GM12873 (cell line): ENCODE data around the gene GREM2.

Experiments used
- TF ChIP-seq, protein P1 (sequence below): IDR thresholded peaks from 2 replicates; pipeline ENCODE4 v1.5.1; 2012; ENCODE audit warnings: low read depth, mild to moderate bottlenecking, moderate library complexity, low read length, control low read depth; ENCODE audit not compliant: insufficient read depth; ENCODE audit errors: missing control alignments

Gene GREM2

DNA sequence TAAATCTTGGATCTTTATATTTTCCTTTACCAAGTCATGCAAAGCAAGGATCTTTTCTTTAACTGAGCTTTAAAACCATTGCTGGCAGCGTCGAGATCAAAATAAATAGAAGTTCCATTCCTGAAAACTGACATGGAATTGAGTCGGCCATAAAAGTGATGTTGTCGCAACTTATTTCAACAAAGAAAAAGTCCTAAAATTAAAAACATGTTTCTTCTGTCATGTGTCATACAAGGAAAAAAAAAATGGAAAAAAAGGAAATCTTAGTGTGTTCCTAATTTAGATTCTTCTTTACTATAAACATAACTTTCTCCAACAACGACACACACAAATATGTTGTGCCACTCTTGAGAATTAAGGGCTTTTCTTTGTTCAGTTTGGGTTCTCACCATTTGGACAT lies 34.9 kb downstream of the GREM2 start:
- TF ChIP-seq, protein P1, sequence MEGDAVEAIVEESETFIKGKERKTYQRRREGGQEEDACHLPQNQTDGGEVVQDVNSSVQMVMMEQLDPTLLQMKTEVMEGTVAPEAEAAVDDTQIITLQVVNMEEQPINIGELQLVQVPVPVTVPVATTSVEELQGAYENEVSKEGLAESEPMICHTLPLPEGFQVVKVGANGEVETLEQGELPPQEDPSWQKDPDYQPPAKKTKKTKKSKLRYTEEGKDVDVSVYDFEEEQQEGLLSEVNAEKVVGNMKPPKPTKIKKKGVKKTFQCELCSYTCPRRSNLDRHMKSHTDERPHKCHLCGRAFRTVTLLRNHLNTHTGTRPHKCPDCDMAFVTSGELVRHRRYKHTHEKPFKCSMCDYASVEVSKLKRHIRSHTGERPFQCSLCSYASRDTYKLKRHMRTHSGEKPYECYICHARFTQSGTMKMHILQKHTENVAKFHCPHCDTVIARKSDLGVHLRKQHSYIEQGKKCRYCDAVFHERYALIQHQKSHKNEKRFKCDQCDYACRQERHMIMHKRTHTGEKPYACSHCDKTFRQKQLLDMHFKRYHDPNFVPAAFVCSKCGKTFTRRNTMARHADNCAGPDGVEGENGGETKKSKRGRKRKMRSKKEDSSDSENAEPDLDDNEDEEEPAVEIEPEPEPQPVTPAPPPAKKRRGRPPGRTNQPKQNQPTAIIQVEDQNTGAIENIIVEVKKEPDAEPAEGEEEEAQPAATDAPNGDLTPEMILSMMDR, result no peak

DNA sequence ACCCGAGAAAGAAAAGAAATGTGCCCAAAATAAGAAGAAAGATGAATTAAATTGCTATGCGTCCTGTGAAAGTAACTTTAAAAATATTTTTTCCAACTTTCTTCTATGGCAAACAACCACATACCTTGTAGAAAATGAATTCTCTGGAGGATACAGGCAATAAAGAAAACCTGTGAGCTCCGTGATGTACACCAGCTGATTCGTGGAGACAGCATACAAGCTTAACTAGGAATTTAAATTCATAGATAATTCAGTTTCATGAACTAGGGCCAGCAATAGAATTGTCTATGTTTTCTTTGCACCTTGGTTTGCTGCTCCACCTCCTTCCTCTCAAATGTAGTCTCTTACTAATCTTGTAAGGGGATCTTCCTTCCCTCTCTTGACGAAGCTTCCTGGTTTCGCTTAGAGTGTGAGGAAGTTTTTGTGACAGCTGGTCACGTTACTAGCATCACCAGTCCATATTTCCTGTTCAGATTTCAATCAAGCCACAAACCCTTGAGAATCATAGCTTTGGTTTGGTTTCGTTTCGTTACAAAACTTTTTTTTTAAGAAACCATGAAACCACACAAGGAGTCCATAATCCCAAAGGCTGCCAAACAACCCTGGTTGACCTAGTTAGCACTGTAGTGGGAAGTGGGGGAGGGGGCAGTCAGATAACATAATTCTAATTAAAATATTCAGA lies 35.8 kb downstream of the GREM2 start:
- TF ChIP-seq, protein P1, result no peak

GRCh38 chr1:240572328-240572727 lies 39.6 kb downstream of the GREM2 start:
- TF ChIP-seq, protein P1, result no peak

GRCh38 chr1:240571782-240572181 lies 40.2 kb downstream of the GREM2 start:
- TF ChIP-seq, protein P1, result no peak

- TF ChIP-seq, protein P1, result no peak
Observed at GRCh38 chr1:240567066-240567465, 44.9 kb downstream of the GREM2 start.

DNA sequence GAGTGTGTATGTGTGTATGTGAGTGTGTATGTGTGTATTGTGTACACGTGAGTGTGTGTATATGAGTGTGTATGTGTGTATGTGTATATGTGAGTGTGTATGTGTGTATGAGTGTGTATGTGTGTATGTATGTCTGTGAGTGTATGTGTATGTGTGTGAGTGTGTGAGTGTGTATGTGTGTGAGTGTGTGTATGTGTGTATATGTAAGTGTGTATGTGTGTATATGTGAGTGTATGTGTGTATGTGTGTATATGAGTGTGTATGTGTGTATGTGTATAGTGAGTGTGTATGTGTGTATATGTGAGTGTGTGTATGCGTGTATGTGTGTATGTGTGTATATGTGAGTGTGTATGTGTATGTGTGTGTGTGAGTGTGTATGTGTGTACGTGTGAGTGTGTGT lies 49.2 kb downstream of the GREM2 start:
- TF ChIP-seq, protein P1, result no peak

DNA sequence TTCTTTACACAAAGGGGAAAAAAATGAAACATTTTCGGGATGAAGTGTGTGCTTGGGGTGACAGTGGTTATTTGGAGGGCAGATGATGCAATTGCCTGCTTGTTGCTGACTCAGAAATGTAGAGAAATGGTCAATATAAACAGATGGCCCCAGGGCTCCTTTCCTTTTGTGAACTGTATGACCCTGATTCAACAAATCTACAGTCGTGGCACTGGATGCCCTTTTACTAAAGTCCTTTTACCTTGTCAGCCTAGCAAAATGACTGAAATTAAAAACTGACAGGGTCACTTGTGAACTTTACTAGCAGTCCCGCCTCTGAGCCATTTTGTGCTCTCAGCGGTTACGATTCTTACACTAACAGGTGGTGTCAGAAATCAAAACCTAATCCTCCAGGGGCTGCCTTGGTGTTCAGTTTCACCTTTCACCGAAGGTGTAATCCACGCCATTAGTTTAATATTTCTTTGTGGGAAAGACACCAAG lies 49.8 kb downstream of the GREM2 start:
- TF ChIP-seq, protein P1, result no peak
